H1 (cell line): ENCODE measurements around the gene ZNF526. TPM values are rescaled to one million over a fixed set of nuclear protein-coding genes. Genes with fewer than 3 reads are reported as not detected.

ENCODE experiments used
- CTBP2 ChIP-seq: IDR thresholded peaks from 2 replicates; pipeline ENCODE4 v1.7.0; 2011; ENCODE audit warnings: borderline replicate concordance, mild to moderate bottlenecking, moderate library complexity, mixed read lengths, low read length; ENCODE audit not compliant: insufficient read depth, insufficient read length
- RBBP5 ChIP-seq: IDR thresholded peaks from 2 replicates; pipeline ENCODE4 v1.7.1; 2012; ENCODE audit warnings: low read depth, mild to moderate bottlenecking, inconsistent platforms, low read length, moderate library complexity, borderline replicate concordance
- SP1 ChIP-seq: IDR thresholded peaks from 2 replicates; pipeline ENCODE4 v1.6.1; 2011; ENCODE audit warnings: low read depth, low read length
- SRF ChIP-seq: IDR thresholded peaks from 2 replicates; pipeline ENCODE4 v1.6.1; 2011; ENCODE audit warnings: mild to moderate bottlenecking, low read depth, low read length, moderate library complexity
- TAF1 ChIP-seq: IDR thresholded peaks from 2 replicates; pipeline ENCODE4 v1.6.1; 2011; ENCODE audit warnings: mild to moderate bottlenecking, low read depth, low read length
- polyA plus RNA-seq, 7 experiments: library from polyadenylated mRNA; depleted of rRNA in 3 of 7; stranded (reverse) in 5 of 7; unstranded in 2 of 7; fragments of >200 nt in 5 of 7; fragments of 200-250 nt in 2 of 7; gene quantifications; 1 replicate in 5 of 7; 2 replicates in 1 of 7; 4 replicates in 1 of 7; pipeline versions ENCODE4 v1.2.1 to v1.2.3, GENCODE V29; 2011 to 2013; ENCODE audit warnings: missing spikeins in 2 of 7, mixed read lengths in 2 of 7
- total RNA-seq: library from RNA; stranded (reverse); fragmentation: NEBNext Ultra II Directional; extraction: Animal tissue kit (Norgen Biotek cat#: 25700); gene quantifications from 2 replicates; pipeline ENCODE4 v1.2.1, GENCODE V29; 2021
- TF ChIP-seq, protein P1 (sequence below): fragments of 300-600 bp; sonication (generic); IDR thresholded peaks from 2 replicates; pipeline ENCODE4 v1.7.1; 2012; ENCODE audit warnings: low read length, moderate library complexity, mild to moderate bottlenecking, inconsistent platforms; ENCODE audit not compliant: insufficient replicate concordance
- TF ChIP-seq, protein P2 (sequence below), 3 experiments: IDR thresholded peaks; 1 replicate in 2 of 3; 2 replicates in 1 of 3; pipeline versions ENCODE4 v1.5.1 to v1.6.1; 2011; ENCODE audit warnings: low read length in 3 of 3, mild to moderate bottlenecking in 3 of 3, inconsistent platforms in 2 of 3, low read depth in 1 of 3, moderate library complexity in 1 of 3; ENCODE audit not compliant: insufficient read depth in 1 of 3; ENCODE audit errors: control extremely low read depth in 1 of 3
- TF ChIP-seq, protein P3 (sequence below): IDR thresholded peaks from 2 replicates; pipeline ENCODE4 v1.6.1; 2011; ENCODE audit warnings: low read depth, mild to moderate bottlenecking, low read length; ENCODE audit not compliant: insufficient read depth

The ZNF526 gene
- total and polyA plus RNA-seq, 2 of the 8 experiments (the other 6 are each of a cell fraction or from before 2014, with no cell fraction given), result 8.4 to 14.1 TPM

DNA sequence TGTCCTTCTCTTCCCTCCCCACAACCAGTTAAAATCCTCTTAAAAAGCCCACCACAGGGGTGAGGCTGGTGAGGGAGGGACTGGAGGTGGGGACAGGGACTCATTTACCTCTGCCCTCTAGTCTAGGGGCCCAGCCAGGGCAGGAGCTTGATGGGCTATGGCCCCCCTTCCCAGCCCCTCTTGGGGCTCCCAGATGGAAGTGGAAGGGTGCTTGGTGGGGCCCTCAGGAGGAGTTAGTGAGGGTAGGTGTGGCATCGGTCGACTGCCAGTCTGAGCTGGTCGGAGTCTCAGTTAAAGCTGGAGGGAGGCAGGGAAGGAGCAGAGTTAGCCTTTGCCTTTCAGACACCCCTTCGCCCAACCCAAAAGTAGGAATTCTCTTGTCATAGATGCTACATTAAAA, 10.5 kb downstream of the ZNF526 start (continued):
- TF ChIP-seq, protein P1, sequence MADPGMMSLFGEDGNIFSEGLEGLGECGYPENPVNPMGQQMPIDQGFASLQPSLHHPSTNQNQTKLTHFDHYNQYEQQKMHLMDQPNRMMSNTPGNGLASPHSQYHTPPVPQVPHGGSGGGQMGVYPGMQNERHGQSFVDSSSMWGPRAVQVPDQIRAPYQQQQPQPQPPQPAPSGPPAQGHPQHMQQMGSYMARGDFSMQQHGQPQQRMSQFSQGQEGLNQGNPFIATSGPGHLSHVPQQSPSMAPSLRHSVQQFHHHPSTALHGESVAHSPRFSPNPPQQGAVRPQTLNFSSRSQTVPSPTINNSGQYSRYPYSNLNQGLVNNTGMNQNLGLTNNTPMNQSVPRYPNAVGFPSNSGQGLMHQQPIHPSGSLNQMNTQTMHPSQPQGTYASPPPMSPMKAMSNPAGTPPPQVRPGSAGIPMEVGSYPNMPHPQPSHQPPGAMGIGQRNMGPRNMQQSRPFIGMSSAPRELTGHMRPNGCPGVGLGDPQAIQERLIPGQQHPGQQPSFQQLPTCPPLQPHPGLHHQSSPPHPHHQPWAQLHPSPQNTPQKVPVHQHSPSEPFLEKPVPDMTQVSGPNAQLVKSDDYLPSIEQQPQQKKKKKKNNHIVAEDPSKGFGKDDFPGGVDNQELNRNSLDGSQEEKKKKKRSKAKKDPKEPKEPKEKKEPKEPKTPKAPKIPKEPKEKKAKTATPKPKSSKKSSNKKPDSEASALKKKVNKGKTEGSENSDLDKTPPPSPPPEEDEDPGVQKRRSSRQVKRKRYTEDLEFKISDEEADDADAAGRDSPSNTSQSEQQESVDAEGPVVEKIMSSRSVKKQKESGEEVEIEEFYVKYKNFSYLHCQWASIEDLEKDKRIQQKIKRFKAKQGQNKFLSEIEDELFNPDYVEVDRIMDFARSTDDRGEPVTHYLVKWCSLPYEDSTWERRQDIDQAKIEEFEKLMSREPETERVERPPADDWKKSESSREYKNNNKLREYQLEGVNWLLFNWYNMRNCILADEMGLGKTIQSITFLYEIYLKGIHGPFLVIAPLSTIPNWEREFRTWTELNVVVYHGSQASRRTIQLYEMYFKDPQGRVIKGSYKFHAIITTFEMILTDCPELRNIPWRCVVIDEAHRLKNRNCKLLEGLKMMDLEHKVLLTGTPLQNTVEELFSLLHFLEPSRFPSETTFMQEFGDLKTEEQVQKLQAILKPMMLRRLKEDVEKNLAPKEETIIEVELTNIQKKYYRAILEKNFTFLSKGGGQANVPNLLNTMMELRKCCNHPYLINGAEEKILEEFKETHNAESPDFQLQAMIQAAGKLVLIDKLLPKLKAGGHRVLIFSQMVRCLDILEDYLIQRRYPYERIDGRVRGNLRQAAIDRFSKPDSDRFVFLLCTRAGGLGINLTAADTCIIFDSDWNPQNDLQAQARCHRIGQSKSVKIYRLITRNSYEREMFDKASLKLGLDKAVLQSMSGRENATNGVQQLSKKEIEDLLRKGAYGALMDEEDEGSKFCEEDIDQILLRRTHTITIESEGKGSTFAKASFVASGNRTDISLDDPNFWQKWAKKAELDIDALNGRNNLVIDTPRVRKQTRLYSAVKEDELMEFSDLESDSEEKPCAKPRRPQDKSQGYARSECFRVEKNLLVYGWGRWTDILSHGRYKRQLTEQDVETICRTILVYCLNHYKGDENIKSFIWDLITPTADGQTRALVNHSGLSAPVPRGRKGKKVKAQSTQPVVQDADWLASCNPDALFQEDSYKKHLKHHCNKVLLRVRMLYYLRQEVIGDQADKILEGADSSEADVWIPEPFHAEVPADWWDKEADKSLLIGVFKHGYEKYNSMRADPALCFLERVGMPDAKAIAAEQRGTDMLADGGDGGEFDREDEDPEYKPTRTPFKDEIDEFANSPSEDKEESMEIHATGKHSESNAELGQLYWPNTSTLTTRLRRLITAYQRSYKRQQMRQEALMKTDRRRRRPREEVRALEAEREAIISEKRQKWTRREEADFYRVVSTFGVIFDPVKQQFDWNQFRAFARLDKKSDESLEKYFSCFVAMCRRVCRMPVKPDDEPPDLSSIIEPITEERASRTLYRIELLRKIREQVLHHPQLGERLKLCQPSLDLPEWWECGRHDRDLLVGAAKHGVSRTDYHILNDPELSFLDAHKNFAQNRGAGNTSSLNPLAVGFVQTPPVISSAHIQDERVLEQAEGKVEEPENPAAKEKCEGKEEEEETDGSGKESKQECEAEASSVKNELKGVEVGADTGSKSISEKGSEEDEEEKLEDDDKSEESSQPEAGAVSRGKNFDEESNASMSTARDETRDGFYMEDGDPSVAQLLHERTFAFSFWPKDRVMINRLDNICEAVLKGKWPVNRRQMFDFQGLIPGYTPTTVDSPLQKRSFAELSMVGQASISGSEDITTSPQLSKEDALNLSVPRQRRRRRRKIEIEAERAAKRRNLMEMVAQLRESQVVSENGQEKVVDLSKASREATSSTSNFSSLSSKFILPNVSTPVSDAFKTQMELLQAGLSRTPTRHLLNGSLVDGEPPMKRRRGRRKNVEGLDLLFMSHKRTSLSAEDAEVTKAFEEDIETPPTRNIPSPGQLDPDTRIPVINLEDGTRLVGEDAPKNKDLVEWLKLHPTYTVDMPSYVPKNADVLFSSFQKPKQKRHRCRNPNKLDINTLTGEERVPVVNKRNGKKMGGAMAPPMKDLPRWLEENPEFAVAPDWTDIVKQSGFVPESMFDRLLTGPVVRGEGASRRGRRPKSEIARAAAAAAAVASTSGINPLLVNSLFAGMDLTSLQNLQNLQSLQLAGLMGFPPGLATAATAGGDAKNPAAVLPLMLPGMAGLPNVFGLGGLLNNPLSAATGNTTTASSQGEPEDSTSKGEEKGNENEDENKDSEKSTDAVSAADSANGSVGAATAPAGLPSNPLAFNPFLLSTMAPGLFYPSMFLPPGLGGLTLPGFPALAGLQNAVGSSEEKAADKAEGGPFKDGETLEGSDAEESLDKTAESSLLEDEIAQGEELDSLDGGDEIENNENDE, result no peak
- TF ChIP-seq CTBP2, result no peak
- TF ChIP-seq SRF, result no peak
- TF ChIP-seq, protein P2, sequence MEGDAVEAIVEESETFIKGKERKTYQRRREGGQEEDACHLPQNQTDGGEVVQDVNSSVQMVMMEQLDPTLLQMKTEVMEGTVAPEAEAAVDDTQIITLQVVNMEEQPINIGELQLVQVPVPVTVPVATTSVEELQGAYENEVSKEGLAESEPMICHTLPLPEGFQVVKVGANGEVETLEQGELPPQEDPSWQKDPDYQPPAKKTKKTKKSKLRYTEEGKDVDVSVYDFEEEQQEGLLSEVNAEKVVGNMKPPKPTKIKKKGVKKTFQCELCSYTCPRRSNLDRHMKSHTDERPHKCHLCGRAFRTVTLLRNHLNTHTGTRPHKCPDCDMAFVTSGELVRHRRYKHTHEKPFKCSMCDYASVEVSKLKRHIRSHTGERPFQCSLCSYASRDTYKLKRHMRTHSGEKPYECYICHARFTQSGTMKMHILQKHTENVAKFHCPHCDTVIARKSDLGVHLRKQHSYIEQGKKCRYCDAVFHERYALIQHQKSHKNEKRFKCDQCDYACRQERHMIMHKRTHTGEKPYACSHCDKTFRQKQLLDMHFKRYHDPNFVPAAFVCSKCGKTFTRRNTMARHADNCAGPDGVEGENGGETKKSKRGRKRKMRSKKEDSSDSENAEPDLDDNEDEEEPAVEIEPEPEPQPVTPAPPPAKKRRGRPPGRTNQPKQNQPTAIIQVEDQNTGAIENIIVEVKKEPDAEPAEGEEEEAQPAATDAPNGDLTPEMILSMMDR (IDR thresholded peaks at IDR 0.05; ENCODE audit: control extremely low read depth in 1 of 3, insufficient read depth in 1 of 3, low read depth in 1 of 3, low read length in 3 of 3), result no peak
- TF ChIP-seq RBBP5, result no peak
- TF ChIP-seq SP1, result no peak
- TF ChIP-seq TAF1, result no peak
- TF ChIP-seq, protein P3, sequence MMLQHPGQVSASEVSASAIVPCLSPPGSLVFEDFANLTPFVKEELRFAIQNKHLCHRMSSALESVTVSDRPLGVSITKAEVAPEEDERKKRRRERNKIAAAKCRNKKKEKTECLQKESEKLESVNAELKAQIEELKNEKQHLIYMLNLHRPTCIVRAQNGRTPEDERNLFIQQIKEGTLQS, result no peak
